Hepatocyte (in vitro differentiated cells): ENCODE results near the gene SETD7.
"Not testable (repeated sequence)": the region's sequence is repeated elsewhere in the genome, so short reads cannot be mapped to it uniquely, and the experiment has no call there.

Experiments used
- EZH2 ChIP-seq: fragments of 200-600 bp; sonication (generic); IDR thresholded peaks from 2 replicates; pipeline ENCODE4 v1.6.1; 2016; ENCODE audit warnings: antibody characterized with exemption, mild to moderate bottlenecking, borderline replicate concordance
- EZH2phosphoT487 ChIP-seq: fragments of 200-600 bp; sonication (generic); IDR thresholded peaks from one replicate; pipeline ENCODE4 v1.6.1; 2018; ENCODE audit warnings: antibody characterized with exemption, mild to moderate bottlenecking, low read depth, moderate library complexity; ENCODE audit not compliant: unreplicated experiment, severe bottlenecking
- TF ChIP-seq, protein P1 (sequence below): fragments of 200-600 bp; sonication (generic); IDR thresholded peaks from 2 replicates; pipeline ENCODE4 v1.5.1; 2016; ENCODE audit warnings: antibody characterized with exemption, mild to moderate bottlenecking; ENCODE audit not compliant: poor library complexity

DNA sequence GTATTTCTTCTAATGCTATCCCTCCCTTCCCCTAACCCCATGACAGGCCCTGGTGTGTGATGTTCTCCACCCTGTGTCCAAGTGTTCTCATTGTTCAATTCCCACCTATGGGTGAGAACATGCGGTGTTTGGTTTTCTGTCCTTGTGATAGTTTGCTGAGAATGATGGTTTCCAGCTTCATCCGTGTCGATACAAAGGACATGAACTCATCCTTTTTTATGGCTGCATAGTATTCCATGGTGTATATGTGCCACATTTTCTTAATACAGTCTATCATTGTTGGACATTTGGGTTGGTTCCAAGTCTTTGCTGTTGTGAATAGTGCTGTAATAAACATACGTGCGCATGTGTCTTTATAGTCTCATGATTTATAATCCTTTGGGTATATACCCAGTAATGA lies 91.5 kb downstream of the SETD7 start:
- TF ChIP-seq, protein P1, sequence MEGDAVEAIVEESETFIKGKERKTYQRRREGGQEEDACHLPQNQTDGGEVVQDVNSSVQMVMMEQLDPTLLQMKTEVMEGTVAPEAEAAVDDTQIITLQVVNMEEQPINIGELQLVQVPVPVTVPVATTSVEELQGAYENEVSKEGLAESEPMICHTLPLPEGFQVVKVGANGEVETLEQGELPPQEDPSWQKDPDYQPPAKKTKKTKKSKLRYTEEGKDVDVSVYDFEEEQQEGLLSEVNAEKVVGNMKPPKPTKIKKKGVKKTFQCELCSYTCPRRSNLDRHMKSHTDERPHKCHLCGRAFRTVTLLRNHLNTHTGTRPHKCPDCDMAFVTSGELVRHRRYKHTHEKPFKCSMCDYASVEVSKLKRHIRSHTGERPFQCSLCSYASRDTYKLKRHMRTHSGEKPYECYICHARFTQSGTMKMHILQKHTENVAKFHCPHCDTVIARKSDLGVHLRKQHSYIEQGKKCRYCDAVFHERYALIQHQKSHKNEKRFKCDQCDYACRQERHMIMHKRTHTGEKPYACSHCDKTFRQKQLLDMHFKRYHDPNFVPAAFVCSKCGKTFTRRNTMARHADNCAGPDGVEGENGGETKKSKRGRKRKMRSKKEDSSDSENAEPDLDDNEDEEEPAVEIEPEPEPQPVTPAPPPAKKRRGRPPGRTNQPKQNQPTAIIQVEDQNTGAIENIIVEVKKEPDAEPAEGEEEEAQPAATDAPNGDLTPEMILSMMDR = not testable (repeated sequence)
- TF ChIP-seq EZH2phosphoT487, EZH2: not testable (repeated sequence)
